ENCODE results near the gene MUC13.
"Not testable (repeated sequence)": the region's sequence is repeated elsewhere in the genome, so short reads cannot be mapped to it uniquely, and the experiment has no call there.

MUC13 gene

DNA sequence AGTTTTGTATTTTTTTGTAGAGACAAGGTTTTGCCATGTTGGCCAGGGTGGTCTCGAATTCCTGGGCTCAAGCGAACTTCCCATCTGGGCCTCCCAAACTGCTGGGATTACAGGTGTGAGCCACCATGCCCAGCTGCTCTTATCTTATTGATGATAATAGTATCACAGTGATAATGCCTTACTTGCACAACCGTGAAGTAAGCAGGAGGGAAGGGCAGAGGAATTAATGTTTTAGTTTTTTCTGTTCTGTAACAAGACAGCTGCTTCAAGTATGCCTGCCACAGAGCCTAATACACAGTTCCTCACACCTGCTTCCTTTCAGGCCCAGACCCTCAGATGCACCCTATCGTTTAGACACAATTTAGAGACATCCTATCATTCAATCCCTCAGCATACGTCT lies 26.1 kb upstream of the MUC13 start:
- Histone ChIP-seq H3K9me3 (ENCODE audit: low read depth, low read length) (no peaks in the 10 kb centered on the region; the same call in 1 of the 2 replicates), H3K9ac (ENCODE audit: insufficient read length) (no peak overlapping the region), H3K4me3 (no peak overlapping the region), H3K27ac (no peak overlapping the region), H3K36me3 (ENCODE audit: insufficient read depth, low read length) (no peaks in the 10 kb centered on the region)
- no peak for TF ChIP-seq FOXP2 (optimal IDR thresholded peaks at IDR 0.05; ENCODE audit: control extremely low read depth, extremely low read length, insufficient read depth)
- no peak for TF ChIP-seq EZH2 (IDR thresholded peaks at IDR 0.05)
- DNase-seq (ENCODE audit: low read depth, low spot score): no peak

DNA sequence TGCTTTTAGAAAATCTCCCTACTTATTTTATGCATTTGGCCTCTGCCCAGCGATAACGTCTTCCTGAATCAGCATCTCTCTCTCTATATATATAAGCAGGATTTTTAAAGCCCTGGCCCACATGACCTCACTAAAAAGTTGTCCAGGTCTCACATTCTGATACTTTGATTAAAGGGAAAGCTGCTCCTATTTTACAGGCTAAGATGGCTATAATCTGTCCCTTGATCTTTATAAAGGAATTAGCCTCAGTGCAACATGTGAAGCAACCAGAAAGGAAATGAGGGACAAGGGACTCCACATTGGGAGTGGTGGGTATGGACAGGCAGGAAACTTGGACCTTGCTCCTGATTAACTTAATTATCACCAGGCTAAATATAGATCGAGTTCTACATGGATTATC lies 25.6 kb upstream of the MUC13 start:
- H3K36me3 ChIP-seq (ENCODE audit: insufficient read depth, low read length): no peaks in the 10 kb centered on the region
- no peak for DNase-seq (ENCODE audit: low read depth, low spot score)
- H3K4me3 ChIP-seq: no peak overlapping the region
- no peak for TF ChIP-seq POLR2AphosphoS5 (IDR thresholded peaks at IDR 0.05; ENCODE audit: borderline replicate concordance, low read depth, low read length)
- no peak for TF ChIP-seq EZH2 (IDR thresholded peaks at IDR 0.05)
- TF ChIP-seq FOXP2 (optimal IDR thresholded peaks at IDR 0.05; ENCODE audit: control extremely low read depth, extremely low read length, insufficient read depth): no peak
- H3K9ac ChIP-seq (ENCODE audit: insufficient read length): no peak overlapping the region
- H3K9me3 ChIP-seq (ENCODE audit: low read depth, low read length): no peaks in the 10 kb centered on the region; the same call in 1 of the 2 replicates
- H3K27ac ChIP-seq: no peak overlapping the region

DNA sequence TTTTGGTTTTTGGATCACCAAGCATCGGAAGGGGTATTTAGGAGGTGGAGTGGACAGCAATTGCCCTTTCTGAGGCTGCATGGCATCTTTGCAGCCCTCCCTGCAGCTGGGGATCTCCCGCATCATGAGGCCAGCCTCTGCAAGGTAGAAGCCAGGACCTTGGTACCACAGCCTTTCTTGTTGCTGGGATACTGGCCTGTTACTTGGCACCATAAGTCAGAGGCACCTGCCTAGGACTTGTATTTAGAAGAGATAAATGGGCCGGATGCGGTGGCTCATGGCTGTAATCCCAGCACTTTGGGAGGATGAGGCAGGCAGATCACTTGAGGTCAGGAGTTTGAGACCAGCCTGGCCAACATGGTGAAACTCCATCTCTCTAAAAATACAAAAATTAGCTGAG lies 23.4 kb upstream of the MUC13 start:
- not testable (repeated sequence) for H3K36me3 ChIP-seq (ENCODE audit: insufficient read depth, low read length); H3K9me3 ChIP-seq (ENCODE audit: low read depth, low read length); H3K27ac ChIP-seq; DNase-seq (ENCODE audit: low read depth, low spot score); H3K4me3 ChIP-seq; H3K9ac ChIP-seq (ENCODE audit: insufficient read length)

- TF ChIP-seq POLR2AphosphoS5 (IDR thresholded peaks at IDR 0.05; ENCODE audit: borderline replicate concordance, low read depth, low read length): no peak
- H3K9me3 ChIP-seq (ENCODE audit: low read depth, low read length): no peaks in the 10 kb centered on the region; the same call in 1 of the 2 replicates
- H3K4me3 ChIP-seq: no peak overlapping the region
- H3K9ac ChIP-seq (ENCODE audit: insufficient read length): no peak overlapping the region
- H3K27ac ChIP-seq: no peak overlapping the region
- DNase-seq (ENCODE audit: low read depth, low spot score): no peak
- H3K36me3 ChIP-seq (ENCODE audit: insufficient read depth, low read length): no peaks in the 10 kb centered on the region
Observed at GRCh38 chr3:124952282-124952855, 17.8 kb upstream of the MUC13 start.

- Histone ChIP-seq H3K36me3 (ENCODE audit: insufficient read depth, low read length) (no peaks in the 10 kb centered on the region), H3K4me3 (no peak overlapping the region), H3K27ac (no peak overlapping the region), H3K9ac (ENCODE audit: insufficient read length) (no peak overlapping the region), H3K9me3 (ENCODE audit: low read depth, low read length) (no peaks in the 10 kb centered on the region; the same call in 1 of the 2 replicates)
- no peak for DNase-seq (ENCODE audit: low read depth, low spot score)
- TF ChIP-seq EZH2 (IDR thresholded peaks at IDR 0.05) (no peak), POLR2AphosphoS5 (IDR thresholded peaks at IDR 0.05; ENCODE audit: borderline replicate concordance, low read depth, low read length) (no peak), FOXP2 (optimal IDR thresholded peaks at IDR 0.05; ENCODE audit: control extremely low read depth, extremely low read length, insufficient read depth) (no peak)
Observed at GRCh38 chr3:124951511-124952281, 17.1 kb upstream of the MUC13 start.

DNA sequence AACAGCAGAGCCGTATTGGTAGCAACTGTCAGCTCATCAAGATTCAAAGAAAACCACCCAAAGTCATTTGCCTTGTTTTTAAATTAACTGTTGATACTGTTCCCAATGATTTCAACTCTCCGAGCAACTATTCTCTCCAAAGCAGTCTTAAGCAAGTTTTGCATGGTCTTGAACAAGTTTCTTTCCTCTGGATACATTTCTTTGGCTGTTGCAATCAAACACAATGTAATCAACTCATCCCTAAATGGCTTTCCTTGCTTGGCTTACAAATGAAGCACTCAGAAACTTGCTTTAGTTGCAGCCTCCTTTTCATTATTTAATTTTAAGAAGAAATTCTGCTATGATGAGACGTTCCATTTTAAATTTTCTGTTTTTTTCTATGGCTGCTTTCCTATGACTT lies 15.5 kb upstream of the MUC13 start:
- no peaks in the 10 kb centered on the region for H3K9me3 ChIP-seq (ENCODE audit: low read depth, low read length)
- TF ChIP-seq FOXP2 (optimal IDR thresholded peaks at IDR 0.05; ENCODE audit: control extremely low read depth, extremely low read length, insufficient read depth) (no peak), EZH2 (IDR thresholded peaks at IDR 0.05) (no peak), POLR2AphosphoS5 (IDR thresholded peaks at IDR 0.05; ENCODE audit: borderline replicate concordance, low read depth, low read length) (no peak)
- H3K27ac ChIP-seq: no peak overlapping the region
- no peak for DNase-seq (ENCODE audit: low read depth, low spot score)
- no peaks in the 10 kb centered on the region for H3K36me3 ChIP-seq (ENCODE audit: insufficient read depth, low read length)
- H3K9ac ChIP-seq (ENCODE audit: insufficient read length): no peak overlapping the region
- H3K4me3 ChIP-seq: no peak overlapping the region

DNA sequence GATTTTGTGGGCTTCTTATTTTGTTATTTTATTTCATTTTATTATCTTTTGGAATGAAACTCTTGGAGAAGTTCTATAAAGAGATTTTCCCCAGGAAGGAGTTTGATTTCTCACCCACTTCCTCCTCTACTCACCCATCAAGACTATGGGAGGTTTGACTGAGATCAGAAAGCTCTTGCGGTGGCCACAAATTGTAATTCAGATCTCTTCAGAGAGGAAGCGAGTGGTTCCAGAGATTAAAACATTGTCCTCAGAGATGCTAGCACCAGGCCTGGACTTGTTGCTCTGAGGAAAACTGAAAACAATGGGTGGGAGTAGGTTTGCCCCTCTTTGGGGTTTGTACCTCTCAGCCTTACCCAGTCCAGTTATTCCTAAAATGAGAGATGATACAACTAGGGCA lies 8.1 kb upstream of the MUC13 start:
- no peaks in the 10 kb centered on the region for H3K36me3 ChIP-seq (ENCODE audit: insufficient read depth, low read length)
- H3K4me3 ChIP-seq: no peak overlapping the region
- H3K9me3 ChIP-seq (ENCODE audit: low read depth, low read length): no peaks in the 10 kb centered on the region
- no peak for TF ChIP-seq FOXP2 (optimal IDR thresholded peaks at IDR 0.05; ENCODE audit: control extremely low read depth, extremely low read length, insufficient read depth)
- no peak for TF ChIP-seq POLR2AphosphoS5 (IDR thresholded peaks at IDR 0.05; ENCODE audit: borderline replicate concordance, low read depth, low read length)
- no peak for TF ChIP-seq EZH2 (IDR thresholded peaks at IDR 0.05)
- H3K9ac ChIP-seq (ENCODE audit: insufficient read length): no peak overlapping the region
- no peak overlapping the region for H3K27ac ChIP-seq
- no peak for DNase-seq (ENCODE audit: low read depth, low spot score)

GRCh38 chr3:124941771-124942170 lies 7.2 kb upstream of the MUC13 start:
- Histone ChIP-seq H3K27ac (no peak overlapping the region), H3K4me3 (no peak overlapping the region), H3K9me3 (ENCODE audit: low read depth, low read length) (0 out of 2 replicates have a peak, but pooled peaks cover 4% of the 10 kb centered on the region), H3K36me3 (ENCODE audit: insufficient read depth, low read length) (no peaks in the 10 kb centered on the region), H3K9ac (ENCODE audit: insufficient read length) (no peak overlapping the region)
- DNase-seq (ENCODE audit: low read depth, low spot score): no peak
- TF ChIP-seq POLR2AphosphoS5 (IDR thresholded peaks at IDR 0.05; ENCODE audit: borderline replicate concordance, low read depth, low read length): no peak
- no peak for TF ChIP-seq FOXP2 (optimal IDR thresholded peaks at IDR 0.05; ENCODE audit: control extremely low read depth, extremely low read length, insufficient read depth)
- no peak for TF ChIP-seq EZH2 (IDR thresholded peaks at IDR 0.05)

- Histone ChIP-seq H3K9ac (ENCODE audit: insufficient read length) (no peak overlapping the region), H3K36me3 (ENCODE audit: insufficient read depth, low read length) (no peaks in the 10 kb centered on the region), H3K4me3 (no peak overlapping the region), H3K27ac (no peak overlapping the region), H3K9me3 (ENCODE audit: low read depth, low read length) (0 out of 2 replicates have a peak, but pooled peaks cover 4% of the 10 kb centered on the region)
- DNase-seq (ENCODE audit: low read depth, low spot score): no peak
- no peak for TF ChIP-seq FOXP2 (optimal IDR thresholded peaks at IDR 0.05; ENCODE audit: control extremely low read depth, extremely low read length, insufficient read depth)
- TF ChIP-seq POLR2AphosphoS5 (IDR thresholded peaks at IDR 0.05; ENCODE audit: borderline replicate concordance, low read depth, low read length): no peak
- no peak for TF ChIP-seq EZH2 (IDR thresholded peaks at IDR 0.05)
Observed at GRCh38 chr3:124939661-124940060, 5.1 kb upstream of the MUC13 start.

All from SK-N-MC (cell line).